ENCODE data around the gene SERGEF.

The SERGEF gene

GRCh38 chr11:18012906-18013781, at the start of gene SERGEF:
Gene SERGEF (minus strand): TSS chr11:18013047. CDS start chr11:18013010, 37 bp downstream.
- Histone ChIP-seq H3K9me3 (ENCODE audit: severe bottlenecking) (no peaks in the 10 kb centered on the region), H3K27ac (ENCODE audit: poor library complexity, severe bottlenecking) (peak within 1 kb of the TSS; percentile 19)
- ATAC-seq (ENCODE audit: low read depth), result peak; percentile 87

GRCh38 chr11:18061351-18061750, 48.5 kb upstream of the SERGEF start:
- Histone ChIP-seq H3K27ac (ENCODE audit: poor library complexity, severe bottlenecking) (no peak overlapping the region), H3K27me3 (ENCODE audit: insufficient read depth, poor library complexity, severe bottlenecking) (no peaks in the 10 kb centered on the region), H3K36me3 (ENCODE audit: low read depth) (no peaks in the 10 kb centered on the region), H3K9me3 (ENCODE audit: severe bottlenecking) (no peaks in the 10 kb centered on the region), H3K4me1 (ENCODE audit: insufficient read depth, poor library complexity, severe bottlenecking) (no peaks in the 10 kb centered on the region), H3K4me3 (ENCODE audit: severe bottlenecking) (no peak overlapping the region)
- ATAC-seq (ENCODE audit: low read depth) (no peak), DNase-seq (ENCODE audit: low spot score) (no peak)
- TF ChIP-seq CTCF (IDR thresholded peaks at IDR 0.05; ENCODE audit: poor library complexity, severe bottlenecking), result no peak

More at GRCh38 chr11:18012906-18013781, at the start of gene SERGEF:
- Histone ChIP-seq H3K4me1 (ENCODE audit: insufficient read depth, poor library complexity, severe bottlenecking) (no peaks in the 10 kb centered on the region), H3K36me3 (ENCODE audit: low read depth) (no peaks in the 10 kb centered on the region), H3K4me3 (ENCODE audit: severe bottlenecking) (peak within 1 kb of the TSS; percentile 52), H3K27me3 (ENCODE audit: insufficient read depth, poor library complexity, severe bottlenecking) (no peaks in the 10 kb centered on the region)
- peak; percentile 90 for DNase-seq (ENCODE audit: low spot score)
- peak; percentile 6 for TF ChIP-seq CTCF (IDR thresholded peaks at IDR 0.05; ENCODE audit: poor library complexity, severe bottlenecking)

- ATAC-seq (ENCODE audit: low read depth) (no peak), DNase-seq (ENCODE audit: low spot score) (no peak)
Measured at GRCh38 chr11:18056561-18057181, 43.8 kb upstream of the SERGEF start.

GRCh38 chr11:18054511-18055103, 41.8 kb upstream of the SERGEF start:
- H3K27me3 ChIP-seq (ENCODE audit: insufficient read depth, poor library complexity, severe bottlenecking), result no peaks in the 10 kb centered on the region
- DNase-seq (ENCODE audit: low spot score), result no peak
- H3K4me3 ChIP-seq (ENCODE audit: severe bottlenecking), result no peak overlapping the region

More at GRCh38 chr11:18056561-18057181, 43.8 kb upstream of the SERGEF start:
- Histone ChIP-seq H3K36me3 (ENCODE audit: low read depth) (no peaks in the 10 kb centered on the region), H3K27ac (ENCODE audit: poor library complexity, severe bottlenecking) (no peak overlapping the region), H3K27me3 (ENCODE audit: insufficient read depth, poor library complexity, severe bottlenecking) (no peaks in the 10 kb centered on the region), H3K4me1 (ENCODE audit: insufficient read depth, poor library complexity, severe bottlenecking) (no peaks in the 10 kb centered on the region), H3K9me3 (ENCODE audit: severe bottlenecking) (no peaks in the 10 kb centered on the region), H3K4me3 (ENCODE audit: severe bottlenecking) (no peak overlapping the region)
- no peak for TF ChIP-seq CTCF (IDR thresholded peaks at IDR 0.05; ENCODE audit: poor library complexity, severe bottlenecking)

More at GRCh38 chr11:18054511-18055103, 41.8 kb upstream of the SERGEF start:
- Histone ChIP-seq H3K9me3 (ENCODE audit: severe bottlenecking) (no peaks in the 10 kb centered on the region), H3K4me1 (ENCODE audit: insufficient read depth, poor library complexity, severe bottlenecking) (no peaks in the 10 kb centered on the region), H3K36me3 (ENCODE audit: low read depth) (no peaks in the 10 kb centered on the region), H3K27ac (ENCODE audit: poor library complexity, severe bottlenecking) (no peak overlapping the region)
- no peak for ATAC-seq (ENCODE audit: low read depth)
- no peak for TF ChIP-seq CTCF (IDR thresholded peaks at IDR 0.05; ENCODE audit: poor library complexity, severe bottlenecking)
